K562 (cell line): ENCODE results near the gene TEX51. TPM values are rescaled to one million over a fixed set of nuclear protein-coding genes. Genes with fewer than 3 reads are reported as not detected.

ENCODE experiments used
- ATAC-seq: fragments of 200-7000 bp; cut with Tn5 transposase; 3 replicates; pipeline ENCODE4 v1.9.1; 2020; ENCODE audit warnings: moderate library complexity
- BruUV-seq: library from RNA; stranded (reverse); fragments of 400-500 nt; replicated peaks from 2 replicates; lab custom pipeline; 2021; lab: Mats Ljungman, UMichigan
- CTCF ChIA-PET: fragments of 300-600 bp; formaldehyde crosslinking; extraction: SDS; loops from one replicate; lab custom pipeline; 2021; ENCODE audit warnings: low intra/inter-chr PET ratio; lab: Yijun Ruan, JAX
- POLR2A ChIA-PET: fragments of 300-600, 350-650 bp; sonication (Branson Sonifier 250); formaldehyde crosslinking; extraction: SDS; loops from one replicate; lab custom pipeline; 2021; ENCODE audit warnings: antibody characterized with exemption, inconsistent platforms; lab: Yijun Ruan, JAX
- DNase-seq, 4 experiments: peaks; one replicate each; pipeline versions ENCODE4 v3.0.0 to v3.0.0-alpha.2; 2011 to 2018; ENCODE audit warnings: low spot score in 3 of 4, mixed read lengths in 3 of 4; ENCODE audit errors: extremely low read depth in 1 of 4
- FAIRE-seq: peaks from 2 replicates; lab custom pipeline; 2011; peaks lifted over from hg19 to GRCh38; lab: Jason Lieb, UNC
- H2AFZ ChIP-seq: 2 replicates; pipeline ENCODE4 v1.6.0; 2011; ENCODE audit warnings: low read depth, low read length, control low read depth, inconsistent platforms
- H3K27ac ChIP-seq: fragments of 200-600 bp; 3 replicates; pipeline ENCODE4 v1.8.0; 2011; ENCODE audit warnings: low read depth, mild to moderate bottlenecking, control low read depth, inconsistent platforms, low read length, moderate library complexity, mixed read lengths; ENCODE audit errors: extremely low read depth
- H3K27me3 ChIP-seq, 2 experiments: fragments of 300-600 bp in 1 of 2; 2 replicates in 1 of 2; 3 replicates in 1 of 2; pipeline versions ENCODE4 v1.6.0 to v1.8.0; 2011; ENCODE audit warnings: inconsistent platforms in 2 of 2, low read length in 2 of 2, mild to moderate bottlenecking in 1 of 2, mixed read lengths in 1 of 2, moderate library complexity in 1 of 2; ENCODE audit not compliant: control insufficient read depth in 2 of 2, insufficient read depth in 2 of 2
- H3K36me3 ChIP-seq: fragments of 300-600 bp; 3 replicates; pipeline ENCODE4 v1.8.0; 2011; ENCODE audit warnings: mild to moderate bottlenecking, low read length, inconsistent platforms; ENCODE audit not compliant: control insufficient read depth, insufficient read depth
- H3K4me1 ChIP-seq, 2 experiments: fragments of 200-600 bp in 1 of 2; replicated peaks in 1 of 2; 2 replicates in 1 of 2; 3 replicates in 1 of 2; pipeline versions ENCODE4 v1.5.1 to v1.8.0; 2011; ENCODE audit warnings: inconsistent platforms in 2 of 2, low read length in 2 of 2, mild to moderate bottlenecking in 1 of 2, mixed read lengths in 1 of 2, moderate library complexity in 1 of 2; ENCODE audit not compliant: control insufficient read depth in 2 of 2, insufficient read depth in 2 of 2
- H3K4me2 ChIP-seq: 2 replicates; pipeline ENCODE4 v1.6.1; 2011; ENCODE audit warnings: low read length, control low read depth, inconsistent platforms, mixed read lengths; ENCODE audit not compliant: insufficient read depth
- H3K4me3 ChIP-seq: fragments of 200-600 bp; sonication (generic), shearing (Covaris generic); 2 replicates; pipeline ENCODE4 v1.5.1; 2016; ENCODE audit warnings: control low read depth, inconsistent platforms
- H3K79me2 ChIP-seq: fragments of 200-600 bp; 3 replicates; pipeline ENCODE4 v1.8.0; 2011; ENCODE audit warnings: low read length, inconsistent platforms; ENCODE audit not compliant: control insufficient read depth, insufficient read depth
- H3K9ac ChIP-seq, 2 experiments: 2 replicates each; pipeline versions ENCODE4 v1.6.0 to v1.6.1; 2011; ENCODE audit warnings: low read depth in 2 of 2, low read length in 2 of 2, control low read depth in 1 of 2, inconsistent platforms in 1 of 2, mild to moderate bottlenecking in 1 of 2, mixed read lengths in 1 of 2; ENCODE audit not compliant: insufficient read depth in 1 of 2
- H3K9me1 ChIP-seq: one replicate; pipeline ENCODE4 v1.6.0; 2011; ENCODE audit warnings: inconsistent platforms, mild to moderate bottlenecking, low read length, moderate library complexity; ENCODE audit not compliant: control insufficient read depth, insufficient read depth
- H3K9me3 ChIP-seq: replicated peaks from 2 replicates; pipeline ENCODE4 v1.5.1; 2011; ENCODE audit warnings: low read depth, low read length, inconsistent platforms; ENCODE audit not compliant: control insufficient read depth, insufficient read depth
- H4K20me1 ChIP-seq: replicated peaks from 2 replicates; pipeline ENCODE4 v1.6.1; 2011; ENCODE audit warnings: low read length, inconsistent platforms, mixed read lengths; ENCODE audit not compliant: control insufficient read depth, insufficient read depth
- SNAPC5 ChIP-seq: fragments of 250-450 bp; sonication (Bioruptor Pico); IDR thresholded peaks from 2 replicates; pipeline ENCODE4 v1.8.0; 2021; ENCODE audit warnings: moderate library complexity, mild to moderate bottlenecking, inconsistent platforms
- ZBTB2 ChIP-seq: fragments of 450-650 bp; IDR thresholded peaks from 2 replicates; pipeline ENCODE4 v1.6.1; 2016; ENCODE audit warnings: antibody characterized with exemption
- ZNF79 ChIP-seq: fragments of 250-450 bp; sonication (Bioruptor Pico); IDR thresholded peaks from 2 replicates; pipeline ENCODE4 v1.4.0; 2020; ENCODE audit warnings: low read depth, mild to moderate bottlenecking, moderate library complexity
- WGBS: fragments of 100-300 bp; shearing (Covaris generic); methylation state at CpG from one replicate; pipeline ENCODE4 v1.1.6; 2016; ENCODE audit warnings: low coverage, mixed read lengths; ENCODE audit not compliant: insufficient coverage; ENCODE audit errors: missing lambda C conversion rate; 5-methylcytosine and 5-hydroxymethylcytosine counted together
- in situ Hi-C: fragments of 300-500 bp; cut with MboI; formaldehyde crosslinking; loops from 4 replicates; pipeline ENCODE4 v1.15.0; 2018; ENCODE audit warnings: inconsistent platforms, mixed read lengths
- intact Hi-C: fragments of 100-400 bp; cut with micrococcal nuclease; formaldehyde crosslinking; loops from 2 replicates; pipeline ENCODE4 v1.14.2; 2022
- polyA plus RNA-seq, 8 experiments: library from polyadenylated mRNA; depleted of rRNA in 4 of 8; stranded (reverse) in 5 of 8; unstranded in 3 of 8; fragments of >200 nt; fragmentation: Nextera tagmentation in 2 of 8; fragmentation: Illumina TruSeq in 1 of 8; extraction: Ambion mirVana in 2 of 8; extraction: Trizol in 1 of 8; gene quantifications; 2 replicates each; pipeline versions ENCODE4 v1.2.1 to v1.2.3, GENCODE V29; 2011 to 2014; ENCODE audit warnings: inconsistent platforms in 1 of 8, missing spikeins in 1 of 8
- total RNA-seq, 7 experiments: library from RNA; depleted of rRNA in 6 of 7; stranded (reverse); fragments of >200 nt in 6 of 7; fragmentation: Illumina TruSeq in 2 of 7; extraction: Trizol in 2 of 7; gene quantifications; 2 replicates each; pipeline versions ENCODE4 v1.2.1 to v1.2.3, GENCODE V29; 2011 to 2021; ENCODE audit warnings: low replicate concordance in 1 of 7

Gene TEX51
- total and polyA plus RNA-seq, 9 of the 15 experiments (the other 6 are each of a cell fraction or from before 2014, with no cell fraction given): not detected

GRCh38 chr2:126882736-126883665 is 15.7 kb upstream of the TEX51 start:
- Histone ChIP-seq H3K27me3 (peaks cover 3 to 49% of the 10 kb centered on the region in 2 experiments; a peak in 4 of 5 replicates), H3K79me2 (no peaks in the 10 kb centered on the region), H4K20me1 (no peaks in the 10 kb centered on the region), H2AFZ (no peak overlapping the region), H3K4me3 (no peak overlapping the region), H3K9ac (no peak overlapping the region), H3K4me2 (no peak overlapping the region), H3K9me3 (no peaks in the 10 kb centered on the region), H3K9me1 (peaks cover 4% of the 10 kb centered on the region), H3K27ac (no peak overlapping the region), H3K36me3 (no peaks in the 10 kb centered on the region), H3K4me1 (peaks cover 0 to 10% of the 10 kb centered on the region in 2 experiments; a peak in 2 of 5 replicates)
- BruUV-seq: no TSS peak
- intact Hi-C loops: no loop called here
- FAIRE-seq (no peak), ATAC-seq (no peak), DNase-seq (no peak)
- 0% methylated on average over 7 of the region's 7 CpGs for WGBS
- in situ Hi-C loops: no loop called here
- TF ChIP-seq SNAPC5 (CRISPR knock-in tag): no peak
- no peak for TF ChIP-seq ZNF79 (CRISPR knock-in tag)
- no peak for TF ChIP-seq ZBTB2
- ChIA-PET CTCF (no interaction called here), POLR2A (interaction anchor here (0.5 to 0.7 kb wide), 2 partner anchors 33 to 105 kb away, joined by 3 to 4 read pairs; no protein-coding TSS in a partner anchor)
